Cardiac septum (tissue), 1 donor: ENCODE data around the gene CBX6. TPM values are rescaled to one million over a fixed set of nuclear protein-coding genes. Genes with fewer than 3 reads are reported as not detected.
"Not testable (repeated sequence)": the region's sequence is repeated elsewhere in the genome, so short reads cannot be mapped to it uniquely, and the experiment has no call there.

Experiments
- DNase-seq: peaks from one replicate; pipeline ENCODE4 v3.0.0-alpha.2; 2020; ENCODE audit warnings: low spot score
- intact Hi-C: fragments of 100-400 bp; cut with DNase I; formaldehyde crosslinking; loops from one replicate; pipeline ENCODE4 v1.14.0; 2022
- long read RNA-seq: library from polyadenylated mRNA; unstranded; transcript quantifications from one replicate; pipeline ENCODE4 v2.0.0, GENCODE V29; 2021
- total RNA-seq: library from RNA; stranded (reverse); fragmentation: NEBNext Ultra II Directional; extraction: Animal tissue kit (Norgen Biotek cat#: 25700); gene quantifications from one replicate; pipeline ENCODE4 v1.2.1, GENCODE V29; 2021
- donor health status: DM: no; HTN: no; CAD: no.

Gene CBX6
- 60.3 TPM for total RNA-seq
- long read RNA-seq, full-length matches to known transcripts = 9 of 148 reads
- long read RNA-seq, partial matches to known transcripts = 131 of 148 reads
- long read RNA-seq, other reads (novel, unspliced or antisense) = 8 of 148 reads

GRCh38 chr22:38872172-38872830, at the start of gene CBX6:
Gene CBX6, minus strand, starts transcription at chr22:38872216. Its CDS starts 26 bp downstream, at chr22:38872190.
- intact Hi-C loops = loop anchor here (1.0 to 10.0 kb wide), 4 partner anchors 52 to 652 kb away; partner anchors contain the start of genes ATF4, CBX7 and RPL3
- DNase-seq = peak; percentile 98

GRCh38 chr22:38921806-38922205, 49.8 kb upstream of the CBX6 start:
- DNase-seq = no peak
- intact Hi-C loops = loop anchor here (10.0 kb wide), 1 partner anchor 137 kb away; no protein-coding TSS in a partner anchor

- DNase-seq = no peak
- intact Hi-C loops = loop anchor here (10.0 kb wide), 1 partner anchor 136 kb away; no protein-coding TSS in a partner anchor
Measured at GRCh38 chr22:38921120-38921519, 49.1 kb upstream of the CBX6 start.

GRCh38 chr22:38919631-38920190, 47.7 kb upstream of the CBX6 start:
- DNase-seq = no peak
- intact Hi-C loops = loop anchor here (10.0 kb wide), 1 partner anchor 135 kb away; no protein-coding TSS in a partner anchor

- intact Hi-C loops = no loop called here
- DNase-seq = no peak
Measured at GRCh38 chr22:38911434-38911833, 39.4 kb upstream of the CBX6 start.

GRCh38 chr22:38907767-38908166, 35.8 kb upstream of the CBX6 start:
- DNase-seq = no peak
- intact Hi-C loops = no loop called here

- no peak for DNase-seq
- intact Hi-C loops = no loop called here
Measured at GRCh38 chr22:38906052-38906451, 34.0 kb upstream of the CBX6 start.

- intact Hi-C loops, DNase-seq: not testable (repeated sequence)
Measured at GRCh38 chr22:38904052-38904617, 32.1 kb upstream of the CBX6 start.

- no peak for DNase-seq
- intact Hi-C loops = no loop called here
Measured at GRCh38 chr22:38901111-38901641, 29.2 kb upstream of the CBX6 start.

- no peak for DNase-seq
- intact Hi-C loops = no loop called here
Measured at GRCh38 chr22:38900677-38901076, 28.7 kb upstream of the CBX6 start.

GRCh38 chr22:38891256-38891655, 19.2 kb upstream of the CBX6 start:
- intact Hi-C loops = no loop called here
- DNase-seq = no peak

- DNase-seq = no peak
- intact Hi-C loops = no loop called here
Measured at GRCh38 chr22:38890377-38890776, 18.4 kb upstream of the CBX6 start.

GRCh38 chr22:38886333-38886732, 14.3 kb upstream of the CBX6 start:
- intact Hi-C loops = no loop called here
- no peak for DNase-seq

- intact Hi-C loops = loop anchor here (2.0 kb wide), 1 partner anchor 42 kb away; no protein-coding TSS in a partner anchor
- DNase-seq = no peak
Measured at GRCh38 chr22:38882972-38883622, 11.1 kb upstream of the CBX6 start.

- intact Hi-C loops = loop anchor here (2.0 kb wide), 1 partner anchor 43 kb away; no protein-coding TSS in a partner anchor
- DNase-seq = peak; percentile 54
Measured at GRCh38 chr22:38881997-38882879, 10.2 kb upstream of the CBX6 start.

- no peak for DNase-seq
- intact Hi-C loops = no loop called here
Measured at GRCh38 chr22:38881464-38881871, 9.5 kb upstream of the CBX6 start.

GRCh38 chr22:38879961-38880360, 7.9 kb upstream of the CBX6 start:
- intact Hi-C loops = loop anchor here (10.0 kb wide), 1 partner anchor 645 kb away; the partner anchor contains the start of gene ATF4
- no peak for DNase-seq

- DNase-seq = peak; percentile 15
- intact Hi-C loops = loop anchor here (10.0 kb wide), 1 partner anchor 646 kb away; the partner anchor contains the start of gene ATF4
Measured at GRCh38 chr22:38879108-38879729, 7.2 kb upstream of the CBX6 start.
